ENCODE data around the gene MRAS.

GRCh38 chr3:138450704-138451424, 102.5 kb downstream of the MRAS start:
- TF ChIP-seq CTCF (IDR thresholded peaks at IDR 0.05; ENCODE audit: low read depth, low read length, poor library complexity, severe bottlenecking): no peak
- TF ChIP-seq EZH2phosphoT487 (IDR thresholded peaks at IDR 0.05; ENCODE audit: borderline replicate concordance, low read length): no peak
